Measurements from ENCODE around the gene MAD2L2.

DNA sequence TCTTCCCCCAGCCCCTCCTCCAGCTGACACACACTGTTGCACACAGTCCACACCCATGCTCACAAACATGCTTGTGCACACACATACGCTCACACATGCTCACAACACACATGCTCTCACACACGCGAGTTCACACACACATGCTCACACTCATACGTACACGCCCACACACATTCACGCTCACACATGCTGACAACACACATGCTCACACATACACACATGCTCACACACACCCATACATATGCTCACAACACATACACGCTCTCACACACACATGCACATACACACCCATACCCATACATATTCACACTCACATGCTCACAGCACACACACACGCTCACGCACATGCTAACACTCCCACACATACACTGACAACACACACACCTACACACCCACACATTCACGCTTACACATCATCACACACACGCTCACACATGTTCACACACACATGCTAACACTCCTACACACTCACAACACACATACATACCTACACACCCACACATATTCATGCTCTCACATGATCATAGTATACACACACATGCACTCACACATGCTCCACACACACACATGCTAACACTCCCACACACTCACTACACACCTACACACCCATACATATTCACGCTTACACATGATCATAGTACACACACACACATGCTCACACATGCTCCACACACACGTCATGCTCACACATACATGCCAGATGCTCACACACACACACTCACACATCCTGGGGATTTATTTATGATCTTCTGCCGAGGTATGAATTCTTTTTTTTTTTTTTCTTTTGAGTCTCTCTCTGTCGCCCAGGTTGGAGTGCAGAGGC is 21.2 kb upstream of the MAD2L2 start:
- TF ChIP-seq POLR2A (IDR thresholded peaks at IDR 0.05): no peak
- TF ChIP-seq, protein P1, sequence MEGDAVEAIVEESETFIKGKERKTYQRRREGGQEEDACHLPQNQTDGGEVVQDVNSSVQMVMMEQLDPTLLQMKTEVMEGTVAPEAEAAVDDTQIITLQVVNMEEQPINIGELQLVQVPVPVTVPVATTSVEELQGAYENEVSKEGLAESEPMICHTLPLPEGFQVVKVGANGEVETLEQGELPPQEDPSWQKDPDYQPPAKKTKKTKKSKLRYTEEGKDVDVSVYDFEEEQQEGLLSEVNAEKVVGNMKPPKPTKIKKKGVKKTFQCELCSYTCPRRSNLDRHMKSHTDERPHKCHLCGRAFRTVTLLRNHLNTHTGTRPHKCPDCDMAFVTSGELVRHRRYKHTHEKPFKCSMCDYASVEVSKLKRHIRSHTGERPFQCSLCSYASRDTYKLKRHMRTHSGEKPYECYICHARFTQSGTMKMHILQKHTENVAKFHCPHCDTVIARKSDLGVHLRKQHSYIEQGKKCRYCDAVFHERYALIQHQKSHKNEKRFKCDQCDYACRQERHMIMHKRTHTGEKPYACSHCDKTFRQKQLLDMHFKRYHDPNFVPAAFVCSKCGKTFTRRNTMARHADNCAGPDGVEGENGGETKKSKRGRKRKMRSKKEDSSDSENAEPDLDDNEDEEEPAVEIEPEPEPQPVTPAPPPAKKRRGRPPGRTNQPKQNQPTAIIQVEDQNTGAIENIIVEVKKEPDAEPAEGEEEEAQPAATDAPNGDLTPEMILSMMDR (IDR thresholded peaks at IDR 0.05): no peak
